ENCODE measurements around the gene GTF2IRD1.
"Not testable (repeated sequence)": the region's sequence is repeated elsewhere in the genome, so short reads cannot be mapped to it uniquely, and the experiment has no call there.

GTF2IRD1 gene

DNA sequence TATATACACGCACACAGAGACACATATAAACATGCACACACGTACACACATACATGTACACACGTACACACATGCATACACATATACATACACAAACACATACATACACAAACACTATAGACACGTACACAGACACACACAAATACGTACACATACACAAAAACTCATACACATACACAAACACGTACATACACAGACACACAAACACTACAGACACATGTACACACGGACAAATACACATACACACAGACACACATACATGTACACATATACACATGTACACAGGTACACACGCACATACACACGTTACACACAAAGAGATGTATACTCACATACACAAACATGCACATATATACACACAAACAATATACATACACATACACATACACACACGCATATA lies 35.2 kb upstream of the GTF2IRD1 start:
- DNase-seq (ENCODE audit: low spot score in 2 of 2) (no peak), ATAC-seq (ENCODE audit: low read depth) (no peak)
- H3K36me3 Mint-ChIP-seq: no peaks in the 10 kb centered on the region
- H3K9me3 Mint-ChIP-seq: no peaks in the 10 kb centered on the region
- H3K4me3 Mint-ChIP-seq: no peak overlapping the region
- H3K4me1 Mint-ChIP-seq: peaks cover 4% of the 10 kb centered on the region
- no peak overlapping the region for H3K27ac Mint-ChIP-seq
- H3K27me3 Mint-ChIP-seq: no peaks in the 10 kb centered on the region

DNA sequence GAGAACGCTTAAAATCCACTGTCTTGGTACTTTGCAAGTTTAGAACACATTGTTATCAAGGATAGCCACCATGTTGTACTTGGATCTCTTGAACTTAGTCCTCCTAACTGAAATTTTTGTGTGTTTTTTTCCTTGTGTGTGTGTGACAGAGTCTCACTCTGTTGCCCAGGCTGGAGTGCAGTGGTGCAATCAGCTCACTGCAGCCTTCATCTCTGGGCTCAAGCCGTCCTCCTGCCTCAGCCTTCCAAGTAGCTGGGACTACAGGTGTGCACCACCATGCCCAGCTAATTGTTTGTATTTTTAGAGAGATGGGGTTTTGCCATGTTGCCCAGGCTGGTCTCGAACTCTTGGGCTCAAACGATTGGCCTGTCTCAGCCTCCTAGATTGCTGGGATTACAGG lies 34.5 kb upstream of the GTF2IRD1 start:
- H3K4me3 Mint-ChIP-seq; H3K36me3 Mint-ChIP-seq; DNase-seq (ENCODE audit: low spot score in 2 of 2); H3K27ac Mint-ChIP-seq; H3K27me3 Mint-ChIP-seq; H3K4me1 Mint-ChIP-seq; ATAC-seq (ENCODE audit: low read depth); H3K9me3 Mint-ChIP-seq: not testable (repeated sequence)

- Mint-ChIP-seq H3K27ac (no peak overlapping the region), H3K4me1 (peaks cover 4% of the 10 kb centered on the region), H3K9me3 (no peaks in the 10 kb centered on the region), H3K27me3 (no peaks in the 10 kb centered on the region), H3K36me3 (no peaks in the 10 kb centered on the region), H3K4me3 (no peak overlapping the region)
- ATAC-seq (ENCODE audit: low read depth) (no peak), DNase-seq (ENCODE audit: low spot score in 2 of 2) (no peak)
These were observed 33.7 kb upstream of the GTF2IRD1 start for GRCh38 chr7:74420006-74420405.

DNA sequence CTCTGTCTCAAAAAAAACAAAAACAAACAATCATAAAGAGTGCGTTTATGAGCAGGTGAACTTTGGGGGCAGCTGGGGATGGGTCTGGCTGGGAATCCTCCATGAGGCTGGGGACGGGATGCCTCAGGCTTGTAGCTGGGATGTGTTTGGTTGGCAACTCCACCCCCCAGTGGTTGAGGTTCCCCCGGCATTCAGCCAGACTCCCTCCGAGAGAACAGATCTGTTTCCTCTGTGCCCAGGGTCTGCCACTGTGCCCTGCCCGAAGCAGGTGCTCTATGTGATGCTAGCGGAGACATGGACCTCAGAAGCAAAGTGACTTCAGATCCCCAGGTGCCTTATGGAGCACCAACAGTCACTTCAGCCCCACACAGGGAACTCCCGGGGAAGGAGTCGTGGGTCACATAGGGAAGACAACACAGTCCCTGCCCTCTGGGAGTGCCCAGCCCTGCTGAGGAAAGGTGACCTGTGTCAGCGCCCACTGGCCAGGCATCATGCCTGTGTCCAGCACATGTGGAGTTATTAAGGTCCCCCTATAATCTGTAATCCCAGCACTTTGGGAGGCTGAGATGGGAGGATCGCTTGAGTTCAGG lies 29.3 kb upstream of the GTF2IRD1 start:
- Mint-ChIP-seq H3K27me3 (no peaks in the 10 kb centered on the region), H3K4me1 (no peaks in the 10 kb centered on the region), H3K4me3 (no peak overlapping the region), H3K36me3 (no peaks in the 10 kb centered on the region), H3K9me3 (no peaks in the 10 kb centered on the region), H3K27ac (no peak overlapping the region)
- ATAC-seq (ENCODE audit: low read depth) (no peak), DNase-seq (ENCODE audit: low spot score in 2 of 2) (no peak)

- ATAC-seq (ENCODE audit: low read depth) (no peak), DNase-seq (ENCODE audit: low spot score in 2 of 2) (no peak)
- Mint-ChIP-seq H3K4me1 (no peaks in the 10 kb centered on the region), H3K36me3 (no peaks in the 10 kb centered on the region), H3K4me3 (no peak overlapping the region), H3K9me3 (no peaks in the 10 kb centered on the region), H3K27me3 (no peaks in the 10 kb centered on the region), H3K27ac (no peak overlapping the region)
These were observed 25.7 kb upstream of the GTF2IRD1 start for GRCh38 chr7:74428023-74428422.

- ATAC-seq (ENCODE audit: low read depth) (no peak), DNase-seq (ENCODE audit: low spot score in 2 of 2) (no peak)
- Mint-ChIP-seq H3K4me1 (no peaks in the 10 kb centered on the region), H3K4me3 (no peak overlapping the region), H3K27me3 (no peaks in the 10 kb centered on the region), H3K27ac (no peak overlapping the region), H3K9me3 (no peaks in the 10 kb centered on the region), H3K36me3 (no peaks in the 10 kb centered on the region)
These were observed 24.5 kb upstream of the GTF2IRD1 start for GRCh38 chr7:74429153-74429747.

DNA sequence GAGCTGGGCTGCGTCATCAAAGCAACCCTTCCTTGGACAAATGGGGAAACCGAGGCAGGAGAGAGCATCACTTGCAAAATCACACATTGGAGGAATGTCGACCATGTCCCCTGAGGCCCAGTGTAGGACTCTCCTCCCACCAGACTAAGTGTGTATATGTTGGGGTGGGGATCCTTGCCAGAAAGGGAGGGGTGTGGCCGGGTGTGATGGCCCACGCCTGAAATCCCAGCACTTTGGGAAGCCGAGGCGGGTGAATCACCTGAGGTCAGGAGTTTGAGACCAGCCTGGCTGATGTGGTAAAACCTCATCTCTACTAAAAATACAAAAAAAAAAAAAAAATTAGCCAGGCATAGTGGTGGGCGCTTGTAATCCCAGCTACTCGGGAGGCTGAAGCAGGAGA lies 23.3 kb upstream of the GTF2IRD1 start:
- not testable (repeated sequence) for H3K4me3 Mint-ChIP-seq; H3K9me3 Mint-ChIP-seq; H3K4me1 Mint-ChIP-seq; ATAC-seq (ENCODE audit: low read depth); H3K27me3 Mint-ChIP-seq; H3K36me3 Mint-ChIP-seq; DNase-seq (ENCODE audit: low spot score in 2 of 2); H3K27ac Mint-ChIP-seq

- no peaks in the 10 kb centered on the region for H3K36me3 Mint-ChIP-seq
- no peak for ATAC-seq (ENCODE audit: low read depth)
These were observed 22.7 kb upstream of the GTF2IRD1 start for GRCh38 chr7:74430961-74431466.

GRCh38 chr7:74437291-74437571 lies 16.5 kb upstream of the GTF2IRD1 start:
- H3K9me3 Mint-ChIP-seq: not testable (repeated sequence)

More at GRCh38 chr7:74430961-74431466, 22.7 kb upstream of the GTF2IRD1 start:
- no peak overlapping the region for H3K27ac Mint-ChIP-seq
- H3K27me3 Mint-ChIP-seq: no peaks in the 10 kb centered on the region
- H3K4me1 Mint-ChIP-seq: no peaks in the 10 kb centered on the region
- DNase-seq (ENCODE audit: low spot score in 2 of 2): no peak
- H3K4me3 Mint-ChIP-seq: no peak overlapping the region
- no peaks in the 10 kb centered on the region for H3K9me3 Mint-ChIP-seq

GRCh38 chr7:74438327-74438726 lies 15.4 kb upstream of the GTF2IRD1 start:
- H3K27ac Mint-ChIP-seq: no peak overlapping the region
- no peak overlapping the region for H3K4me3 Mint-ChIP-seq

More at GRCh38 chr7:74437291-74437571, 16.5 kb upstream of the GTF2IRD1 start:
- not testable (repeated sequence) for H3K27me3 Mint-ChIP-seq; H3K36me3 Mint-ChIP-seq; H3K4me3 Mint-ChIP-seq; H3K27ac Mint-ChIP-seq; ATAC-seq (ENCODE audit: low read depth); DNase-seq (ENCODE audit: low spot score in 2 of 2); H3K4me1 Mint-ChIP-seq

DNA sequence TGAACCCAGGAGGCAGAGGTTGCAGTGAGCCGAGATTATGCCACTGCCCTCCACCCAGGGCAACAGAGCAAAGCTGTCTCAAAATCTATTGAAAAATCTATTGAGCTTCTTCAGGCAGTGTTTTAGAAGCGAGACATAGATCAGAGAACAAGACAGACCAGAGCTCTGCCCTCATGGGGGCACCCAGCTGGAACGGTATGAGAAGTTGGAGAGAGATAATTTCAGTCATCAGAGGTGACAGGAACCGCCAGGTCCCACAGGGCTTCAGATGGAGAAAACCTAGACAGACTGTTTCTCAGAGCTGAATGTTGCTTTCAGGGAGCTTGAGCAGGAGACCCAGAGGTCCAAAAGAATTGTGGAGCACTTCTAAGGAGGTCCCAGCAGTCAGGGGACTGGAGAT lies 14.2 kb upstream of the GTF2IRD1 start:
- no peak for ATAC-seq (ENCODE audit: low read depth)

More at GRCh38 chr7:74438327-74438726, 15.4 kb upstream of the GTF2IRD1 start:
- DNase-seq (ENCODE audit: low spot score in 2 of 2) (no peak), ATAC-seq (ENCODE audit: low read depth) (no peak)
- no peaks in the 10 kb centered on the region for H3K9me3 Mint-ChIP-seq
- H3K4me1 Mint-ChIP-seq: no peaks in the 10 kb centered on the region
- peaks cover 7% of the 10 kb centered on the region for H3K27me3 Mint-ChIP-seq
- no peaks in the 10 kb centered on the region for H3K36me3 Mint-ChIP-seq

DNA sequence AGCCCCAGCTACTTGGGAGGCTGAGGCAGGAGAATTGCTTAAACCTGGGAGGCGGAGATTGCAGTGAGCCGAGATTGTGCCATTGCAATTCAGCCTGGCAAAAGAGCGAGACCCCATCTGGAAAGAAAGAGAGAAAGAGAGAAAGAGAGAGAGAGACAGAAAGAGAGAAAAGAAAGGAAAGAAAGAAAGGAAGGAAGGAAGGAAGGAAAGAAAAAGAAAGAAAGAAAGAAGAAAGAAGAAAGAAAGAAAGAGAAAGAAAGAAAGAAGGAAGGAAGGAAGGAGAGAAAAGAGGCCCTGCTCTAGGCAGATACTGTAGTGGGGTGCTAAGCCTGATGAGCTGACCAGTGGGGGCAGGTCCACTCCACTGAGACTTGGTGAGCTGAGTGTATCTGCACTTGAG lies 13.6 kb upstream of the GTF2IRD1 start:
- DNase-seq (ENCODE audit: low spot score in 2 of 2); H3K4me1 Mint-ChIP-seq; ATAC-seq (ENCODE audit: low read depth); H3K27me3 Mint-ChIP-seq; H3K4me3 Mint-ChIP-seq; H3K36me3 Mint-ChIP-seq; H3K9me3 Mint-ChIP-seq; H3K27ac Mint-ChIP-seq: not testable (repeated sequence)

More for the DNA sequence above, 14.2 kb upstream of the GTF2IRD1 start:
- Mint-ChIP-seq H3K4me3 (no peak overlapping the region), H3K36me3 (no peaks in the 10 kb centered on the region), H3K27ac (no peak overlapping the region), H3K9me3 (no peaks in the 10 kb centered on the region), H3K4me1 (no peaks in the 10 kb centered on the region), H3K27me3 (peaks cover 8% of the 10 kb centered on the region)
- no peak for DNase-seq (ENCODE audit: low spot score in 2 of 2)

GRCh38 chr7:74441801-74442200 lies 11.9 kb upstream of the GTF2IRD1 start:
- no peaks in the 10 kb centered on the region for H3K36me3 Mint-ChIP-seq
- H3K4me3 Mint-ChIP-seq: no peak overlapping the region
- ATAC-seq (ENCODE audit: low read depth) (no peak), DNase-seq (ENCODE audit: low spot score in 2 of 2) (no peak)
- H3K4me1 Mint-ChIP-seq: no peaks in the 10 kb centered on the region
- H3K27me3 Mint-ChIP-seq: peaks cover 6% of the 10 kb centered on the region
- H3K9me3 Mint-ChIP-seq: no peaks in the 10 kb centered on the region
- H3K27ac Mint-ChIP-seq: no peak overlapping the region

DNA sequence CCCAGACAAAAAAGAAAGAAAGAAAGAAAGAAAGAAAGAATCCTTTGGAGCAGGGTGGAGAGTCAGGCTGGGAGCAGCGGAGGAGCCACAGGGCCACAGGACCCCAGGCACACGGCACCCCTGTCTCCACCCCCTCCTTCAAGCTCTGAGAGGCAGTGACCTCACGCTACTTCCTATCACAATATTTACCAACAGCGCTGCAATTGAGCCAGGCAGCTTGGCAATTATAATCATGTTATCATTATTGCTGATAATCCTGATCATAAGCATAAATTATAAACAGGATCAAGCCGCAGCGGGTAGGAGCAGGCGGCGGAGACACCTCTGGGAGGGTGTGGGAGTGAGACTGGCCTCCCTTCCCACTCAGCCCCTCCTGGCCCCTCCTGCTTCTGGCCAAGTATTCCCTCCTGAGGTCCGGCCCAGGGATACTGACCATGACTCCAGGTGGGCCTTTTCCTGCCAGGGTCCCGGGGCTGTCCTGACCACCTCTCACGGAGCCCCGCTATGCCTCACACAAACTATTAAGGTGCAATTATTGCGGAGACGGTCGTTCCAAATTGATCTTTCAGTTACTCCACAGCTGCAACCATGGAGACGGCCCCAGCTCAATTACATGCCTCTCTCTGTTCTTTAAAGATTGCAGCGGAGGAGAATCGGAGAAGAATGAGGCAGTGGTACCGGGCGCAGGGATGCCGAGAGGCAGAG lies 10.0 kb upstream of the GTF2IRD1 start:
- H3K36me3 Mint-ChIP-seq: no peaks in the 10 kb centered on the region
- no peak overlapping the region for H3K27ac Mint-ChIP-seq
- ATAC-seq (ENCODE audit: low read depth): no peak
- H3K4me3 Mint-ChIP-seq: no peak overlapping the region
- peaks cover 4% of the 10 kb centered on the region for H3K27me3 Mint-ChIP-seq
- H3K9me3 Mint-ChIP-seq: no peaks in the 10 kb centered on the region
- no peaks in the 10 kb centered on the region for H3K4me1 Mint-ChIP-seq
- DNase-seq (ENCODE audit: low spot score in 2 of 2): no peak

DNA sequence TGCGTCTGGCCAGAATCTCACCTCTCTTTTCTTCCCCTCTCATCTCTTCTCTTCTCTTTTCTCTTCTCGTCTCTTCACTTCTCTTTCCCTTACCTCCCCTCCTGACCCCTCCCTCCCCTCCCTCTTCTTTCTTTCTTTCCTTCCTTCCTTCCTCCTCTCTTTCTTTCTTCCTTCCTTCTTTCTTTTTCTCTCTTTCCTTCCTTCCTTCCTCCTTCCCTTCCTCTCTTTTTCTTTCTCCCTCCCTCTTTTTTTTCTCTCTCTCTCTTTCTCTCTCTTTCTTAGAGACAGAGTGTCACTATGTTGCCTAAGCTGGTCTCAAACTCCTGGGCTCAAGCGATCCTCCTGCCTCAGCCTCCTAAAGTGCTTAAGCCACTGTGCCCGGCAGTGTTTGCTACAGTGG lies 4.6 kb upstream of the GTF2IRD1 start:
- Mint-ChIP-seq H3K4me1 (peaks cover 9% of the 10 kb centered on the region), H3K27me3 (peaks cover 11% of the 10 kb centered on the region), H3K36me3 (no peaks in the 10 kb centered on the region), H3K27ac (no peak overlapping the region), H3K9me3 (no peaks in the 10 kb centered on the region), H3K4me3 (no peak overlapping the region)
- ATAC-seq (ENCODE audit: low read depth) (no peak), DNase-seq (ENCODE audit: low spot score in 2 of 2) (no peak)

Measured in memory B cell (primary cell).